Measurements from ENCODE around the gene SCN1B.

SCN1B gene

GRCh38 chr19:35074426-35075201, 44.3 kb downstream of the SCN1B start:
- TF ChIP-seq, protein P1, sequence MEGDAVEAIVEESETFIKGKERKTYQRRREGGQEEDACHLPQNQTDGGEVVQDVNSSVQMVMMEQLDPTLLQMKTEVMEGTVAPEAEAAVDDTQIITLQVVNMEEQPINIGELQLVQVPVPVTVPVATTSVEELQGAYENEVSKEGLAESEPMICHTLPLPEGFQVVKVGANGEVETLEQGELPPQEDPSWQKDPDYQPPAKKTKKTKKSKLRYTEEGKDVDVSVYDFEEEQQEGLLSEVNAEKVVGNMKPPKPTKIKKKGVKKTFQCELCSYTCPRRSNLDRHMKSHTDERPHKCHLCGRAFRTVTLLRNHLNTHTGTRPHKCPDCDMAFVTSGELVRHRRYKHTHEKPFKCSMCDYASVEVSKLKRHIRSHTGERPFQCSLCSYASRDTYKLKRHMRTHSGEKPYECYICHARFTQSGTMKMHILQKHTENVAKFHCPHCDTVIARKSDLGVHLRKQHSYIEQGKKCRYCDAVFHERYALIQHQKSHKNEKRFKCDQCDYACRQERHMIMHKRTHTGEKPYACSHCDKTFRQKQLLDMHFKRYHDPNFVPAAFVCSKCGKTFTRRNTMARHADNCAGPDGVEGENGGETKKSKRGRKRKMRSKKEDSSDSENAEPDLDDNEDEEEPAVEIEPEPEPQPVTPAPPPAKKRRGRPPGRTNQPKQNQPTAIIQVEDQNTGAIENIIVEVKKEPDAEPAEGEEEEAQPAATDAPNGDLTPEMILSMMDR (IDR thresholded peaks at IDR 0.05; ENCODE audit: low read depth, low read length), result no peak
- Histone ChIP-seq H3K27me3 (ENCODE audit: insufficient read depth, low read depth, severe bottlenecking) (no peaks in the 10 kb centered on the region), H3K4me3 (ENCODE audit: low read depth, low read length) (no peak overlapping the region)

GRCh38 chr19:35075202-35076025, 45.1 kb downstream of the SCN1B start:
- no peak overlapping the region for H3K4me3 ChIP-seq (ENCODE audit: low read depth, low read length)
- no peaks in the 10 kb centered on the region for H3K9me3 ChIP-seq (ENCODE audit: severe bottlenecking)
- no peaks in the 10 kb centered on the region for H3K36me3 ChIP-seq
- TF ChIP-seq, protein P1 (IDR thresholded peaks at IDR 0.05; ENCODE audit: low read depth, low read length), result no peak
- no peak overlapping the region for H3K27ac ChIP-seq
- no peaks in the 10 kb centered on the region for H3K27me3 ChIP-seq (ENCODE audit: insufficient read depth, low read depth, severe bottlenecking)
- no peak for DNase-seq

More at GRCh38 chr19:35074426-35075201, 44.3 kb downstream of the SCN1B start:
- no peaks in the 10 kb centered on the region for H3K9me3 ChIP-seq (ENCODE audit: severe bottlenecking)
- no peak for DNase-seq
- H3K27ac ChIP-seq, result no peak overlapping the region
- no peaks in the 10 kb centered on the region for H3K36me3 ChIP-seq

- Histone ChIP-seq H3K27me3 (ENCODE audit: insufficient read depth, low read depth, severe bottlenecking) (no peaks in the 10 kb centered on the region), H3K27ac (no peak overlapping the region), H3K36me3 (no peaks in the 10 kb centered on the region), H3K9me3 (ENCODE audit: severe bottlenecking) (no peaks in the 10 kb centered on the region), H3K4me3 (ENCODE audit: low read depth, low read length) (no peak overlapping the region)
- no peak for DNase-seq
- TF ChIP-seq, protein P1 (IDR thresholded peaks at IDR 0.05; ENCODE audit: low read depth, low read length), result no peak
Measured at GRCh38 chr19:35076026-35076370, 45.7 kb downstream of the SCN1B start.

- TF ChIP-seq, protein P1 (IDR thresholded peaks at IDR 0.05; ENCODE audit: low read depth, low read length), result no peak
- Histone ChIP-seq H3K27me3 (ENCODE audit: insufficient read depth, low read depth, severe bottlenecking) (no peaks in the 10 kb centered on the region), H3K4me3 (ENCODE audit: low read depth, low read length) (no peak overlapping the region), H3K9me3 (ENCODE audit: severe bottlenecking) (peaks cover 3% of the 10 kb centered on the region), H3K36me3 (no peaks in the 10 kb centered on the region), H3K27ac (no peak overlapping the region)
- DNase-seq, result no peak
Measured at GRCh38 chr19:35076657-35077056, 46.4 kb downstream of the SCN1B start.

- Histone ChIP-seq H3K36me3 (no peaks in the 10 kb centered on the region), H3K27me3 (ENCODE audit: insufficient read depth, low read depth, severe bottlenecking) (no peaks in the 10 kb centered on the region), H3K4me3 (ENCODE audit: low read depth, low read length) (no peak overlapping the region), H3K27ac (no peak overlapping the region), H3K9me3 (ENCODE audit: severe bottlenecking) (peaks cover 12% of the 10 kb centered on the region)
- DNase-seq, result no peak
- TF ChIP-seq, protein P1 (IDR thresholded peaks at IDR 0.05; ENCODE audit: low read depth, low read length), result no peak
Measured at GRCh38 chr19:35077411-35078223, 47.3 kb downstream of the SCN1B start.

Measured in WERI-Rb-1 (cell line).